PC-3 (cell line): ENCODE measurements around the gene DSCAM.

ENCODE experiments used
- CTCF ChIP-seq: fragments of 300-600 bp; sonication (generic); conservative IDR thresholded peaks from 2 replicates; pipeline ENCODE4 v1.5.1; 2017; ENCODE audit warnings: antibody characterized with exemption, low read depth, mild to moderate bottlenecking, low read length
- EZH2 ChIP-seq: fragments of 300-600 bp; sonication (generic); IDR thresholded peaks from one replicate; pipeline ENCODE4 v1.6.1; 2017; ENCODE audit warnings: antibody characterized with exemption, mild to moderate bottlenecking, low read length; ENCODE audit not compliant: unreplicated experiment
- EZH2phosphoT487 ChIP-seq: fragments of 300-600 bp; sonication (generic); IDR thresholded peaks from 2 replicates; pipeline ENCODE4 v1.6.1; 2018; ENCODE audit warnings: mild to moderate bottlenecking, antibody characterized with exemption, low read length, borderline replicate concordance

GRCh38 chr21:40253112-40253511, 593.8 kb downstream of the DSCAM start:
- no peak for TF ChIP-seq CTCF
- no peak for TF ChIP-seq EZH2
- no peak for TF ChIP-seq EZH2phosphoT487
